HUES6 (cell line): Measurements from ENCODE around the gene SLC25A20.

Source experiments
- H3K27ac ChIP-seq: 2 replicates; pipeline ENCODE4 v1.7.0; 2013; ENCODE audit warnings: low read depth, mild to moderate bottlenecking, low read length, inconsistent platforms
- H3K27me3 ChIP-seq: 2 replicates; pipeline ENCODE4 v1.6.1; 2013; ENCODE audit warnings: low read length; ENCODE audit not compliant: control insufficient read depth, insufficient read depth
- H3K36me3 ChIP-seq: 2 replicates; pipeline ENCODE4 v1.6.1; 2013; ENCODE audit warnings: low read length; ENCODE audit not compliant: control insufficient read depth, insufficient read depth
- H3K4me1 ChIP-seq: 2 replicates; pipeline ENCODE4 v1.6.1; 2013; ENCODE audit warnings: low read length; ENCODE audit not compliant: control insufficient read depth, insufficient read depth
- H3K4me3 ChIP-seq: 2 replicates; pipeline ENCODE4 v1.5.1; 2013; ENCODE audit warnings: low read depth, low read length
- H3K9ac ChIP-seq: one replicate; pipeline ENCODE4 v1.6.1; 2013; ENCODE audit warnings: mild to moderate bottlenecking, low read length
- H3K9me3 ChIP-seq: 2 replicates; pipeline ENCODE4 v1.6.1; 2013; ENCODE audit warnings: low read depth, low read length; ENCODE audit not compliant: control insufficient read depth, insufficient read depth

The SLC25A20 gene

GRCh38 chr3:48898383-48899234 lies at the start of gene SLC25A20:
Gene SLC25A20, minus strand, starts transcription at chr3:48898882. Its CDS starts 88 bp downstream, at chr3:48898794.
- 0 out of 2 replicates have a peak within 1 kb of the TSS, but pooled peaks have one; percentile 2 for H3K27ac ChIP-seq
- H3K9ac ChIP-seq, result peak within 1 kb of the TSS; percentile 5
- H3K27me3 ChIP-seq, result no peaks in the 10 kb centered on the region
- H3K4me1 ChIP-seq, result peaks cover 9% of the 10 kb centered on the region; the same call in 1 of the 2 replicates
- no peaks in the 10 kb centered on the region for H3K36me3 ChIP-seq
- H3K9me3 ChIP-seq, result no peaks in the 10 kb centered on the region
- peak within 1 kb of the TSS; percentile 76 for H3K4me3 ChIP-seq

GRCh38 chr3:48945891-48946549 lies 47.3 kb upstream of the SLC25A20 start:
- peaks cover 34% of the 10 kb centered on the region for H3K36me3 ChIP-seq
- peaks cover 5% of the 10 kb centered on the region for H3K4me1 ChIP-seq
- no peaks in the 10 kb centered on the region for H3K9me3 ChIP-seq
- H3K4me3 ChIP-seq, result no peak overlapping the region
- H3K27me3 ChIP-seq, result no peaks in the 10 kb centered on the region
- H3K27ac ChIP-seq, result no peak overlapping the region
- no peak overlapping the region for H3K9ac ChIP-seq

GRCh38 chr3:48945432-48945831 lies 46.8 kb upstream of the SLC25A20 start:
- Histone ChIP-seq H3K9ac (no peak overlapping the region), H3K27ac (no peak overlapping the region), H3K36me3 (peaks cover 34% of the 10 kb centered on the region), H3K9me3 (no peaks in the 10 kb centered on the region), H3K4me3 (no peak overlapping the region), H3K4me1 (peaks cover 5% of the 10 kb centered on the region), H3K27me3 (no peaks in the 10 kb centered on the region)

- Histone ChIP-seq H3K9me3 (no peaks in the 10 kb centered on the region), H3K4me1 (no peaks in the 10 kb centered on the region), H3K27ac (no peak overlapping the region), H3K27me3 (no peaks in the 10 kb centered on the region), H3K9ac (no peak overlapping the region), H3K4me3 (no peak overlapping the region), H3K36me3 (peaks cover 35% of the 10 kb centered on the region)
Observed at GRCh38 chr3:48938689-48939088, 40.0 kb upstream of the SLC25A20 start.

- no peaks in the 10 kb centered on the region for H3K27me3 ChIP-seq
- no peaks in the 10 kb centered on the region for H3K4me1 ChIP-seq
- no peak overlapping the region for H3K4me3 ChIP-seq
- no peak overlapping the region for H3K27ac ChIP-seq
- peaks cover 34% of the 10 kb centered on the region for H3K36me3 ChIP-seq
- no peak overlapping the region for H3K9ac ChIP-seq
- H3K9me3 ChIP-seq, result no peaks in the 10 kb centered on the region
Observed at GRCh38 chr3:48938156-48938555, 39.5 kb upstream of the SLC25A20 start.

GRCh38 chr3:48935530-48935929 lies 36.8 kb upstream of the SLC25A20 start:
- Histone ChIP-seq H3K27me3 (no peaks in the 10 kb centered on the region), H3K4me1 (no peaks in the 10 kb centered on the region), H3K9ac (no peak overlapping the region), H3K9me3 (no peaks in the 10 kb centered on the region), H3K27ac (no peak overlapping the region), H3K36me3 (peaks cover 48% of the 10 kb centered on the region), H3K4me3 (no peak overlapping the region)

- no peaks in the 10 kb centered on the region for H3K4me1 ChIP-seq
- no peaks in the 10 kb centered on the region for H3K9me3 ChIP-seq
- no peak overlapping the region for H3K27ac ChIP-seq
- no peak overlapping the region for H3K9ac ChIP-seq
- no peaks in the 10 kb centered on the region for H3K27me3 ChIP-seq
- H3K4me3 ChIP-seq, result no peak overlapping the region
- H3K36me3 ChIP-seq, result peaks cover 57% of the 10 kb centered on the region
Observed at GRCh38 chr3:48934333-48934991, 35.8 kb upstream of the SLC25A20 start.

GRCh38 chr3:48931944-48932580 lies 33.4 kb upstream of the SLC25A20 start:
- Histone ChIP-seq H3K36me3 (peaks cover 74% of the 10 kb centered on the region), H3K4me1 (no peaks in the 10 kb centered on the region)

GRCh38 chr3:48930590-48930989 lies 31.9 kb upstream of the SLC25A20 start:
- no peak overlapping the region for H3K9ac ChIP-seq
- H3K36me3 ChIP-seq, result peaks cover 84% of the 10 kb centered on the region
- H3K9me3 ChIP-seq, result no peaks in the 10 kb centered on the region
- no peaks in the 10 kb centered on the region for H3K4me1 ChIP-seq
- no peak overlapping the region for H3K27ac ChIP-seq
- H3K4me3 ChIP-seq, result no peak overlapping the region
- no peaks in the 10 kb centered on the region for H3K27me3 ChIP-seq

More at GRCh38 chr3:48931944-48932580, 33.4 kb upstream of the SLC25A20 start:
- Histone ChIP-seq H3K4me3 (no peak overlapping the region), H3K9me3 (no peaks in the 10 kb centered on the region), H3K9ac (no peak overlapping the region), H3K27ac (no peak overlapping the region), H3K27me3 (no peaks in the 10 kb centered on the region)

- Histone ChIP-seq H3K9me3 (no peaks in the 10 kb centered on the region), H3K9ac (no peak overlapping the region), H3K27ac (no peak overlapping the region), H3K27me3 (no peaks in the 10 kb centered on the region), H3K4me3 (no peak overlapping the region), H3K36me3 (peaks cover 81% of the 10 kb centered on the region), H3K4me1 (no peaks in the 10 kb centered on the region)
Observed at GRCh38 chr3:48929358-48930035, 30.8 kb upstream of the SLC25A20 start.
